Vagina (tissue), 2 donors: Measurements from ENCODE around the gene RNF183. TPM values are rescaled to one million over a fixed set of nuclear protein-coding genes. Genes with fewer than 3 reads are reported as not detected.

Source experiments
- DNase-seq, 2 donors: peaks; one replicate each; pipeline ENCODE4 v3.0.0-alpha.2; 2017; ENCODE audit errors: extremely low spot score in 2 of 2
- H3K27ac ChIP-seq: fragments of 200-600 bp; sonication (generic); one replicate; pipeline ENCODE4 v1.5.1; 2019
- H3K27me3 ChIP-seq: fragments of 200-600 bp; sonication (generic); one replicate; pipeline ENCODE4 v1.5.1; 2019
- H3K36me3 ChIP-seq, 2 donors: fragments of 200-600 bp; sonication (generic); one replicate each; pipeline ENCODE4 v1.5.1; 2017 to 2019
- H3K4me1 ChIP-seq: fragments of 200-600 bp; sonication (generic); one replicate; pipeline ENCODE4 v1.5.1; 2019
- H3K4me3 ChIP-seq, 2 donors: fragments of 200-600 bp; sonication (generic); 1 replicate in 1 of 2; 2 replicates in 1 of 2; pipeline ENCODE4 v1.5.1; 2016 to 2019
- H3K9me3 ChIP-seq: fragments of 200-600 bp; sonication (generic); one replicate; pipeline ENCODE4 v1.5.1; 2019
- CTCF ChIP-seq, 3 experiments: fragments of 450-650 bp in 2 of 3; fragments of 200-600 bp in 1 of 3; sonication (generic) in 1 of 3; IDR thresholded peaks; one replicate each; pipeline ENCODE4 v1.5.1; 2017 to 2019; ENCODE audit warnings: antibody characterized with exemption in 3 of 3, mild to moderate bottlenecking in 2 of 3, moderate library complexity in 2 of 3
- POLR2A ChIP-seq, 2 donors: fragments of 450-650 bp; IDR thresholded peaks; one replicate each; pipeline ENCODE4 v1.6.1; 2017; ENCODE audit warnings: antibody characterized with exemption in 2 of 2, mild to moderate bottlenecking in 2 of 2, moderate library complexity in 2 of 2
- POLR2AphosphoS5 ChIP-seq, 2 donors: sonication (generic); formaldehyde crosslinking; IDR thresholded peaks; one replicate each; pipeline ENCODE4 v1.9.0; 2017; ENCODE audit warnings: antibody characterized with exemption in 2 of 2, mild to moderate bottlenecking in 2 of 2, low read depth in 1 of 2; ENCODE audit not compliant: insufficient read depth in 1 of 2
- intact Hi-C: fragments of 100-400 bp; cut with DNase I; formaldehyde crosslinking; loops from one replicate; pipeline ENCODE4 v1.15.1; 2023
- total RNA-seq: library from RNA; depleted of rRNA; stranded (reverse); fragments of >200 nt; gene quantifications from one replicate; pipeline ENCODE4 v1.2.3, GENCODE V29; 2016

RNF183 gene
- total RNA-seq, 1 donor from 2014 or later, result not detected

- H3K9me3 ChIP-seq, result no peaks in the 10 kb centered on the region
- no peaks in the 10 kb centered on the region for H3K4me1 ChIP-seq
- TF ChIP-seq POLR2A (IDR thresholded peaks at IDR 0.05) (no peak), POLR2AphosphoS5 (IDR thresholded peaks at IDR 0.05; ENCODE audit: insufficient read depth in 1 of 2, low read depth in 1 of 2) (no peak)
- H3K36me3 ChIP-seq, result peaks cover 0 to 6% of the 10 kb centered on the region in 2 donors
- no peaks in the 10 kb centered on the region for H3K27me3 ChIP-seq
- DNase-seq, result no peak
- H3K4me3 ChIP-seq, result no peak overlapping the region
- intact Hi-C loops, result no loop called here
- no peak overlapping the region for H3K27ac ChIP-seq
Measured at GRCh38 chr9:113319054-113319453, 15.9 kb upstream of the RNF183 start.

- Histone ChIP-seq H3K27me3 (no peaks in the 10 kb centered on the region), H3K9me3 (no peaks in the 10 kb centered on the region), H3K4me3 (no peak overlapping the region), H3K27ac (no peak overlapping the region), H3K4me1 (no peaks in the 10 kb centered on the region), H3K36me3 (peaks cover 0 to 6% of the 10 kb centered on the region in 2 donors)
- TF ChIP-seq POLR2AphosphoS5 (IDR thresholded peaks at IDR 0.05; ENCODE audit: insufficient read depth in 1 of 2, low read depth in 1 of 2) (no peak), POLR2A (IDR thresholded peaks at IDR 0.05) (no peak), CTCF (IDR thresholded peaks at IDR 0.05) (no peak)
- no peak for DNase-seq
- intact Hi-C loops, result no loop called here
Measured at GRCh38 chr9:113317777-113318176, 14.6 kb upstream of the RNF183 start.

DNA sequence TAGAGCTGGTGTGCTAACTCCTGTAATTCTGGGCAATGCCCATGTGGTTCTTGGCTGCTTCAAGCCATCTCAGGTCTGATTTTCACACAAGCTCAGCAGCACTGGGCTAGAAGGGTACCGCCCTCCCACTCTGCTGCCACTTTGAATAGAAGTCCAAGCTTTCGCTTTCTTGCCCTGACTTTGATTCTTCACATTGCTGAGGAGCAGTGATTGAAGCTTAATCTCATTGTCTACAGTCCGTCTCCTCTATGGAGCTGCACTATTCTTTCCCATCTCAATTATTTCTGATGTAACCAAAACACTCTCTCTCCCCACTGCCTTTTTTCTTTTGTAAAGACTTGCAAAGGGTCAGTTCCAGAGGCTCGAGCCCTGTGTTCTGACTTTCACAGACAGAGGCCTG is 12.9 kb upstream of the RNF183 start:
- DNase-seq, result no peak
- no peaks in the 10 kb centered on the region for H3K9me3 ChIP-seq
- H3K4me3 ChIP-seq, result no peak overlapping the region
- TF ChIP-seq CTCF (IDR thresholded peaks at IDR 0.05), result no peak
- no peak for TF ChIP-seq POLR2A (IDR thresholded peaks at IDR 0.05)
- H3K4me1 ChIP-seq, result no peaks in the 10 kb centered on the region
- no peak overlapping the region for H3K27ac ChIP-seq
- intact Hi-C loops, result no loop called here
- H3K36me3 ChIP-seq, result peaks cover 0 to 2% of the 10 kb centered on the region in 2 donors
- H3K27me3 ChIP-seq, result no peaks in the 10 kb centered on the region

GRCh38 chr9:113315231-113315630 is 12.1 kb upstream of the RNF183 start:
- no peaks in the 10 kb centered on the region for H3K36me3 ChIP-seq
- H3K4me1 ChIP-seq, result no peaks in the 10 kb centered on the region
- no peaks in the 10 kb centered on the region for H3K9me3 ChIP-seq
- TF ChIP-seq CTCF (IDR thresholded peaks at IDR 0.05) (no peak), POLR2AphosphoS5 (IDR thresholded peaks at IDR 0.05; ENCODE audit: insufficient read depth in 1 of 2, low read depth in 1 of 2) (no peak), POLR2A (IDR thresholded peaks at IDR 0.05) (no peak)
- H3K27ac ChIP-seq, result no peak overlapping the region
- H3K4me3 ChIP-seq, result no peak overlapping the region
- no peaks in the 10 kb centered on the region for H3K27me3 ChIP-seq
- intact Hi-C loops, result no loop called here
- no peak for DNase-seq

- no peak for DNase-seq
- intact Hi-C loops, result no loop called here
- Histone ChIP-seq H3K4me1 (no peaks in the 10 kb centered on the region), H3K27ac (no peak overlapping the region), H3K9me3 (no peaks in the 10 kb centered on the region), H3K4me3 (no peak overlapping the region), H3K27me3 (no peaks in the 10 kb centered on the region), H3K36me3 (no peaks in the 10 kb centered on the region)
- no peak for TF ChIP-seq CTCF (IDR thresholded peaks at IDR 0.05)
- no peak for TF ChIP-seq POLR2A (IDR thresholded peaks at IDR 0.05)
- TF ChIP-seq POLR2AphosphoS5 (IDR thresholded peaks at IDR 0.05; ENCODE audit: insufficient read depth in 1 of 2, low read depth in 1 of 2), result no peak
Measured at GRCh38 chr9:113313261-113313660, 10.1 kb upstream of the RNF183 start.

DNA sequence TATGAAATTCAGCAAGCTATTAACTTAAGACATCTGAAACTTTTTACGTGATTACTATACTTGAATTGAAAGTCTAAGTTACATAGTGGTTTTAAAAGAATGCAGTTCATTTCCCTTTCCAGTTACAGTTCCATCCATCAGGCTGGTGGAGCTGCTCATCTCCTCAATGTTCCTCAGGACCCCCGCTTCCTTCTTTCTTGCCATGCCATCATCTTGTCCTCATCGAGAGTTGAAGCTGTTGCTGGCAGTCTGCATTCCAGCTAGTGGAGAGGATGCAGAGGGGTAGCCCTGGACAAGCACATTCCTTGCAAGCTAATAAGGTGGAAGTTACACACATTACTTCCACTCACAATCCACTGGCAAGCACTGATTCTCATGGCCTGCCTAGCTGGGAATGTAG is 8.8 kb upstream of the RNF183 start:
- H3K27ac ChIP-seq, result no peak overlapping the region
- no peaks in the 10 kb centered on the region for H3K4me1 ChIP-seq
- no peaks in the 10 kb centered on the region for H3K9me3 ChIP-seq
- no peaks in the 10 kb centered on the region for H3K27me3 ChIP-seq
- DNase-seq, result no peak
- no peak overlapping the region for H3K4me3 ChIP-seq
- intact Hi-C loops, result no loop called here
- no peak for TF ChIP-seq POLR2AphosphoS5 (IDR thresholded peaks at IDR 0.05; ENCODE audit: insufficient read depth in 1 of 2, low read depth in 1 of 2)
- TF ChIP-seq POLR2A (IDR thresholded peaks at IDR 0.05), result no peak
- TF ChIP-seq CTCF (IDR thresholded peaks at IDR 0.05), result no peak
- no peaks in the 10 kb centered on the region for H3K36me3 ChIP-seq
